GM12878 (cell line): ENCODE data around the gene GUCY1A1.

Source experiments
- DPF2 ChIP-seq: fragments of 450-650 bp; IDR thresholded peaks from 2 replicates; pipeline ENCODE4 v1.6.1; 2017; ENCODE audit warnings: mild to moderate bottlenecking
- EP300 ChIP-seq, 2 experiments: fragments of 150-350 bp in 1 of 2; IDR thresholded peaks; 2 replicates each; pipeline ENCODE4 v1.6.1; 2011 to 2012; ENCODE audit warnings: low read depth in 2 of 2, low read length in 2 of 2, borderline replicate concordance in 1 of 2, improper control_type of control experiment in 1 of 2, inconsistent platforms in 1 of 2; ENCODE audit not compliant: control insufficient read depth in 1 of 2
- HDGF ChIP-seq: fragments of 450-650 bp; IDR thresholded peaks from 2 replicates; pipeline ENCODE4 v1.6.1; 2016; ENCODE audit warnings: antibody characterized with exemption
- RFX5 ChIP-seq: IDR thresholded peaks from 2 replicates; pipeline ENCODE4 v1.6.1; 2011; ENCODE audit warnings: low read depth, low read length, improper control_type of control experiment
- YY1 ChIP-seq: IDR thresholded peaks from 2 replicates; pipeline ENCODE4 v1.6.1; 2011; ENCODE audit warnings: low read depth, mild to moderate bottlenecking, low read length
- TF ChIP-seq, protein P1 (sequence below): IDR thresholded peaks from 2 replicates; pipeline ENCODE4 v1.6.1; 2012; ENCODE audit warnings: mild to moderate bottlenecking, low read depth, low read length
- TF ChIP-seq, protein P2 (sequence below), 3 experiments: IDR thresholded peaks in 2 of 3; conservative IDR thresholded peaks in 1 of 3; 2 replicates each; pipeline ENCODE4 v1.5.1; 2011; ENCODE audit warnings: low read depth in 3 of 3, low read length in 3 of 3, mild to moderate bottlenecking in 3 of 3, control low read depth in 2 of 3, moderate library complexity in 2 of 3, inconsistent platforms in 1 of 3, mixed read lengths in 1 of 3; ENCODE audit not compliant: control insufficient read depth in 2 of 3, insufficient read depth in 1 of 3; ENCODE audit errors: extremely low read depth in 1 of 3

- TF ChIP-seq DPF2 (no peak), EP300 (IDR thresholded peaks at IDR 0.05; ENCODE audit: borderline replicate concordance in 1 of 2, control insufficient read depth in 1 of 2, low read depth in 2 of 2, low read length in 2 of 2) (no peak), HDGF (no peak), RFX5 (no peak), YY1 (no peak)
- TF ChIP-seq, protein P1, sequence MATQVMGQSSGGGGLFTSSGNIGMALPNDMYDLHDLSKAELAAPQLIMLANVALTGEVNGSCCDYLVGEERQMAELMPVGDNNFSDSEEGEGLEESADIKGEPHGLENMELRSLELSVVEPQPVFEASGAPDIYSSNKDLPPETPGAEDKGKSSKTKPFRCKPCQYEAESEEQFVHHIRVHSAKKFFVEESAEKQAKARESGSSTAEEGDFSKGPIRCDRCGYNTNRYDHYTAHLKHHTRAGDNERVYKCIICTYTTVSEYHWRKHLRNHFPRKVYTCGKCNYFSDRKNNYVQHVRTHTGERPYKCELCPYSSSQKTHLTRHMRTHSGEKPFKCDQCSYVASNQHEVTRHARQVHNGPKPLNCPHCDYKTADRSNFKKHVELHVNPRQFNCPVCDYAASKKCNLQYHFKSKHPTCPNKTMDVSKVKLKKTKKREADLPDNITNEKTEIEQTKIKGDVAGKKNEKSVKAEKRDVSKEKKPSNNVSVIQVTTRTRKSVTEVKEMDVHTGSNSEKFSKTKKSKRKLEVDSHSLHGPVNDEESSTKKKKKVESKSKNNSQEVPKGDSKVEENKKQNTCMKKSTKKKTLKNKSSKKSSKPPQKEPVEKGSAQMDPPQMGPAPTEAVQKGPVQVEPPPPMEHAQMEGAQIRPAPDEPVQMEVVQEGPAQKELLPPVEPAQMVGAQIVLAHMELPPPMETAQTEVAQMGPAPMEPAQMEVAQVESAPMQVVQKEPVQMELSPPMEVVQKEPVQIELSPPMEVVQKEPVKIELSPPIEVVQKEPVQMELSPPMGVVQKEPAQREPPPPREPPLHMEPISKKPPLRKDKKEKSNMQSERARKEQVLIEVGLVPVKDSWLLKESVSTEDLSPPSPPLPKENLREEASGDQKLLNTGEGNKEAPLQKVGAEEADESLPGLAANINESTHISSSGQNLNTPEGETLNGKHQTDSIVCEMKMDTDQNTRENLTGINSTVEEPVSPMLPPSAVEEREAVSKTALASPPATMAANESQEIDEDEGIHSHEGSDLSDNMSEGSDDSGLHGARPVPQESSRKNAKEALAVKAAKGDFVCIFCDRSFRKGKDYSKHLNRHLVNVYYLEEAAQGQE = no peak
- TF ChIP-seq, protein P2, sequence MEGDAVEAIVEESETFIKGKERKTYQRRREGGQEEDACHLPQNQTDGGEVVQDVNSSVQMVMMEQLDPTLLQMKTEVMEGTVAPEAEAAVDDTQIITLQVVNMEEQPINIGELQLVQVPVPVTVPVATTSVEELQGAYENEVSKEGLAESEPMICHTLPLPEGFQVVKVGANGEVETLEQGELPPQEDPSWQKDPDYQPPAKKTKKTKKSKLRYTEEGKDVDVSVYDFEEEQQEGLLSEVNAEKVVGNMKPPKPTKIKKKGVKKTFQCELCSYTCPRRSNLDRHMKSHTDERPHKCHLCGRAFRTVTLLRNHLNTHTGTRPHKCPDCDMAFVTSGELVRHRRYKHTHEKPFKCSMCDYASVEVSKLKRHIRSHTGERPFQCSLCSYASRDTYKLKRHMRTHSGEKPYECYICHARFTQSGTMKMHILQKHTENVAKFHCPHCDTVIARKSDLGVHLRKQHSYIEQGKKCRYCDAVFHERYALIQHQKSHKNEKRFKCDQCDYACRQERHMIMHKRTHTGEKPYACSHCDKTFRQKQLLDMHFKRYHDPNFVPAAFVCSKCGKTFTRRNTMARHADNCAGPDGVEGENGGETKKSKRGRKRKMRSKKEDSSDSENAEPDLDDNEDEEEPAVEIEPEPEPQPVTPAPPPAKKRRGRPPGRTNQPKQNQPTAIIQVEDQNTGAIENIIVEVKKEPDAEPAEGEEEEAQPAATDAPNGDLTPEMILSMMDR (IDR thresholded peaks at IDR 0.05 in 2 of 3, conservative IDR thresholded peaks at IDR 0.05 in 1 of 3; ENCODE audit: control insufficient read depth in 2 of 3, extremely low read depth in 1 of 3, insufficient read depth in 1 of 3, low read depth in 3 of 3, low read length in 3 of 3) = no peak
Observed at GRCh38 chr4:155688211-155688610, 21.6 kb downstream of the GUCY1A1 start.
